SK-N-SH treated with all-trans-retinoic acid at 6 μM for 48 hours (cell line): ENCODE data around the gene DNMT3A.

Experiments used
- ARNTL ChIP-seq: fragments of 450-650 bp; formaldehyde crosslinking; IDR thresholded peaks from 2 replicates; pipeline ENCODE4 v1.5.0; 2020; ENCODE audit warnings: low read depth, mild to moderate bottlenecking, moderate library complexity, borderline replicate concordance
- BACH2 ChIP-seq: fragments of 250-450 bp; sonication (Bioruptor Pico); IDR thresholded peaks from 2 replicates; pipeline ENCODE4 v1.9.0; 2021; ENCODE audit warnings: mild to moderate bottlenecking, borderline replicate concordance
- CSDC2 ChIP-seq: fragments of 250-450 bp; sonication (Bioruptor Pico); IDR thresholded peaks from 2 replicates; pipeline ENCODE4 v1.5.0; 2020; ENCODE audit warnings: mild to moderate bottlenecking, moderate library complexity
- ZFP3 ChIP-seq: fragments of 250-450 bp; sonication (Bioruptor Pico); IDR thresholded peaks from 2 replicates; pipeline ENCODE4 v1.5.0; 2020; ENCODE audit warnings: mild to moderate bottlenecking, moderate library complexity
- ZFP30 ChIP-seq: fragments of 450-650 bp; formaldehyde crosslinking; IDR thresholded peaks from 2 replicates; pipeline ENCODE4 v1.5.0; 2022; ENCODE audit warnings: mild to moderate bottlenecking, moderate library complexity
- TF ChIP-seq, protein P1 (sequence below): fragments of 250-450 bp; sonication (Bioruptor Pico); IDR thresholded peaks from 2 replicates; pipeline ENCODE4 v1.5.0; 2020; ENCODE audit warnings: mild to moderate bottlenecking, moderate library complexity
- TF ChIP-seq, protein P2 (sequence below): fragments of 250-450 bp; sonication (Bioruptor Pico); IDR thresholded peaks from 2 replicates; pipeline ENCODE4 v1.8.0; 2020; ENCODE audit warnings: mild to moderate bottlenecking, moderate library complexity, borderline replicate concordance

- TF ChIP-seq ARNTL = no peak
- no peak for TF ChIP-seq CSDC2 (CRISPR knock-in tag)
- no peak for TF ChIP-seq BACH2
- no peak for TF ChIP-seq ZFP3
- TF ChIP-seq, protein P1, sequence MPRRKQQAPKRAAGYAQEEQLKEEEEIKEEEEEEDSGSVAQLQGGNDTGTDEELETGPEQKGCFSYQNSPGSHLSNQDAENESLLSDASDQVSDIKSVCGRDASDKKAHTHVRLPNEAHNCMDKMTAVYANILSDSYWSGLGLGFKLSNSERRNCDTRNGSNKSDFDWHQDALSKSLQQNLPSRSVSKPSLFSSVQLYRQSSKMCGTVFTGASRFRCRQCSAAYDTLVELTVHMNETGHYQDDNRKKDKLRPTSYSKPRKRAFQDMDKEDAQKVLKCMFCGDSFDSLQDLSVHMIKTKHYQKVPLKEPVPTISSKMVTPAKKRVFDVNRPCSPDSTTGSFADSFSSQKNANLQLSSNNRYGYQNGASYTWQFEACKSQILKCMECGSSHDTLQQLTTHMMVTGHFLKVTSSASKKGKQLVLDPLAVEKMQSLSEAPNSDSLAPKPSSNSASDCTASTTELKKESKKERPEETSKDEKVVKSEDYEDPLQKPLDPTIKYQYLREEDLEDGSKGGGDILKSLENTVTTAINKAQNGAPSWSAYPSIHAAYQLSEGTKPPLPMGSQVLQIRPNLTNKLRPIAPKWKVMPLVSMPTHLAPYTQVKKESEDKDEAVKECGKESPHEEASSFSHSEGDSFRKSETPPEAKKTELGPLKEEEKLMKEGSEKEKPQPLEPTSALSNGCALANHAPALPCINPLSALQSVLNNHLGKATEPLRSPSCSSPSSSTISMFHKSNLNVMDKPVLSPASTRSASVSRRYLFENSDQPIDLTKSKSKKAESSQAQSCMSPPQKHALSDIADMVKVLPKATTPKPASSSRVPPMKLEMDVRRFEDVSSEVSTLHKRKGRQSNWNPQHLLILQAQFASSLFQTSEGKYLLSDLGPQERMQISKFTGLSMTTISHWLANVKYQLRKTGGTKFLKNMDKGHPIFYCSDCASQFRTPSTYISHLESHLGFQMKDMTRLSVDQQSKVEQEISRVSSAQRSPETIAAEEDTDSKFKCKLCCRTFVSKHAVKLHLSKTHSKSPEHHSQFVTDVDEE (CRISPR knock-in tag) = no peak
- no peak for TF ChIP-seq ZFP30 (CRISPR knock-in tag)
- TF ChIP-seq, protein P2, sequence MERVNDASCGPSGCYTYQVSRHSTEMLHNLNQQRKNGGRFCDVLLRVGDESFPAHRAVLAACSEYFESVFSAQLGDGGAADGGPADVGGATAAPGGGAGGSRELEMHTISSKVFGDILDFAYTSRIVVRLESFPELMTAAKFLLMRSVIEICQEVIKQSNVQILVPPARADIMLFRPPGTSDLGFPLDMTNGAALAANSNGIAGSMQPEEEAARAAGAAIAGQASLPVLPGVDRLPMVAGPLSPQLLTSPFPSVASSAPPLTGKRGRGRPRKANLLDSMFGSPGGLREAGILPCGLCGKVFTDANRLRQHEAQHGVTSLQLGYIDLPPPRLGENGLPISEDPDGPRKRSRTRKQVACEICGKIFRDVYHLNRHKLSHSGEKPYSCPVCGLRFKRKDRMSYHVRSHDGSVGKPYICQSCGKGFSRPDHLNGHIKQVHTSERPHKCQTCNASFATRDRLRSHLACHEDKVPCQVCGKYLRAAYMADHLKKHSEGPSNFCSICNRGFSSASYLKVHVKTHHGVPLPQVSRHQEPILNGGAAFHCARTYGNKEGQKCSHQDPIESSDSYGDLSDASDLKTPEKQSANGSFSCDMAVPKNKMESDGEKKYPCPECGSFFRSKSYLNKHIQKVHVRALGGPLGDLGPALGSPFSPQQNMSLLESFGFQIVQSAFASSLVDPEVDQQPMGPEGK = no peak
Measured at GRCh38 chr2:25330937-25331336, 10.8 kb downstream of the DNMT3A start.
